Effector CD4-positive, alpha-beta T cell (primary cell): Measurements from ENCODE around the gene INTS15.
"Not testable (repeated sequence)": the region's sequence is repeated elsewhere in the genome, so short reads cannot be mapped to it uniquely, and the experiment has no call there.

Experiments
- DNase-seq: peaks from one replicate; pipeline ENCODE4 v3.0.0-alpha.2; 2020

The INTS15 gene

GRCh38 chr7:6619961-6620360, 30.1 kb downstream of the INTS15 start:
- no peak for DNase-seq

GRCh38 chr7:6621195-6622133, 31.6 kb downstream of the INTS15 start:
- no peak for DNase-seq

- no peak for DNase-seq
These were observed 32.4 kb downstream of the INTS15 start for GRCh38 chr7:6622134-6622710.

- no peak for DNase-seq
These were observed 33.9 kb downstream of the INTS15 start for GRCh38 chr7:6623589-6624245.

GRCh38 chr7:6624246-6624611, 34.4 kb downstream of the INTS15 start:
- no peak for DNase-seq

- no peak for DNase-seq
These were observed 38.2 kb downstream of the INTS15 start for GRCh38 chr7:6628045-6628444.

- no peak for DNase-seq
These were observed 40.4 kb downstream of the INTS15 start for GRCh38 chr7:6630007-6630849.

- no peak for DNase-seq
These were observed 41.8 kb downstream of the INTS15 start for GRCh38 chr7:6631605-6632004.

- DNase-seq: no peak
These were observed 44.2 kb downstream of the INTS15 start for GRCh38 chr7:6634021-6634420.

GRCh38 chr7:6634971-6635370, 45.1 kb downstream of the INTS15 start:
- DNase-seq: not testable (repeated sequence)

- DNase-seq: peak; percentile 52
These were observed 47.1 kb downstream of the INTS15 start, which contains the start of gene ZNF316 for GRCh38 chr7:6636741-6637543. ZNF316 (plus strand) TSS chr7:6637318; CDS start chr7:6642410, 5,092 bp downstream.

GRCh38 chr7:6637544-6638229, 47.9 kb downstream of the INTS15 start:
- peak; percentile 35 for DNase-seq

- DNase-seq: no peak
These were observed 49.2 kb downstream of the INTS15 start for GRCh38 chr7:6639032-6639431.

- no peak for DNase-seq
These were observed 49.8 kb downstream of the INTS15 start for GRCh38 chr7:6639627-6640026.

GRCh38 chr7:6640246-6640721, 50.5 kb downstream of the INTS15 start:
- DNase-seq: no peak

- no peak for DNase-seq
These were observed 51.6 kb downstream of the INTS15 start for GRCh38 chr7:6641305-6642035.

GRCh38 chr7:6642239-6642839, 52.5 kb downstream of the INTS15 start:
- no peak for DNase-seq

GRCh38 chr7:6642861-6643640, 53.2 kb downstream of the INTS15 start:
- no peak for DNase-seq
